ENCODE data around the gene MAD1L1.

DNA sequence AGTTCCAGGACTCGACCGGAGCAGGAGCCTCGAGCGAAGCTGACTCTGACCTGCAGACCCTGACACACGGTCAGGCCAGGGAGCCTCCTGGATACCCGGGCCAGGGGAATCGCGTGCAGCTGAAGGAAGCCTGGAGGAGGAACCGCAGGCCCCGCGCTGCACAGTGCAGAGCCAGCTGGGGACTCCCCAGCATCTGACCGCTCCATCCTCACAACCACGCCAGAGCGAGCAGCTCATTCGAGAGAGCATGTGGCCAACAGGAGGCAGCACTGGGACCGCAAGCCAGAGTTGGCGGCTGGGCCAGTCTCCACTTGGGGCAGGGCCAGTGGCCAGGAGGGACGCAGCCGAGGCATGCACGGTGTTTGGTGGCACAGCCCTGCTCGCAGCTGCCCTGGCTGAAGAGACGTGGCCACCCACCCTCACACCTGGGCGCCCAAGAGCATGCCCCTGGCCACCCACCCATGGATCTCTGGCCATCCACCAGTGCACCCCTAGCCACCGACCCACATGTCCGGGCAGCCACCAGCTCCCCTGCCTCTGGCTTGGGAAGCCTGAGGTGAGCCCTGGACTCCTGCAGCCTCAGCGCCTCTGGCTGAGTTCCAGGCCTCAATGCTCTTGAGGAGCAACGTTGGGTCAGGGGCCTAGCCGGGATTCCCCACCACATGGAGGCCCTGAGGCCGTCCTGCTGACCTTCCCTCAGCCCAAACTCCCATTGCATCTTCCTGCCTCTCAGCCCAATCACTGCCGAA, 348.7 kb downstream of the MAD1L1 start:
- TF ChIP-seq CTCF (IDR thresholded peaks at IDR 0.05) (no peak), CBFB (CRISPR knock-in tag; IDR thresholded peaks at IDR 0.05; ENCODE audit: low read depth) (no peak), MAX (CRISPR knock-in tag; IDR thresholded peaks at IDR 0.05) (0 out of 2 replicates have a peak, but pooled peaks have one; percentile 29), TCF7 (CRISPR knock-in tag; IDR thresholded peaks at IDR 0.05; ENCODE audit: low read depth) (no peak), PRRX2 (CRISPR knock-in tag; IDR thresholded peaks at IDR 0.05) (no peak), ESRRA (CRISPR knock-in tag; IDR thresholded peaks at IDR 0.05; ENCODE audit: borderline replicate concordance) (no peak), NR1H2 (CRISPR knock-in tag; IDR thresholded peaks at IDR 0.05) (no peak), NR2C2 (CRISPR knock-in tag; IDR thresholded peaks at IDR 0.05) (no peak), EMX1 (CRISPR knock-in tag; IDR thresholded peaks at IDR 0.05) (no peak), IRF2 (CRISPR knock-in tag; IDR thresholded peaks at IDR 0.05; ENCODE audit: borderline replicate concordance, low read depth) (no peak)
- TF ChIP-seq, protein P1, sequence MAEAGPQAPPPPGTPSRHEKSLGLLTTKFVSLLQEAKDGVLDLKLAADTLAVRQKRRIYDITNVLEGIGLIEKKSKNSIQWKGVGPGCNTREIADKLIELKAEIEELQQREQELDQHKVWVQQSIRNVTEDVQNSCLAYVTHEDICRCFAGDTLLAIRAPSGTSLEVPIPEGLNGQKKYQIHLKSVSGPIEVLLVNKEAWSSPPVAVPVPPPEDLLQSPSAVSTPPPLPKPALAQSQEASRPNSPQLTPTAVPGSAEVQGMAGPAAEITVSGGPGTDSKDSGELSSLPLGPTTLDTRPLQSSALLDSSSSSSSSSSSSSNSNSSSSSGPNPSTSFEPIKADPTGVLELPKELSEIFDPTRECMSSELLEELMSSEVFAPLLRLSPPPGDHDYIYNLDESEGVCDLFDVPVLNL (CRISPR knock-in tag; IDR thresholded peaks at IDR 0.05; ENCODE audit: borderline replicate concordance, low read depth) = no peak
